Smooth muscle cell (in vitro differentiated cells): Measurements from ENCODE around the gene ELMO1. TPM values are rescaled to one million over a fixed set of nuclear protein-coding genes. Genes with fewer than 3 reads are reported as not detected.

Experiments
- DNase-seq: peaks from one replicate; lab custom pipeline; 2025; ENCODE audit not compliant: unreplicated experiment; lab: John Stamatoyannopoulos, UW
- H2AFZ ChIP-seq: fragments of 200-600 bp; sonication (generic); 2 replicates; pipeline ENCODE4 v1.6.0; 2016; ENCODE audit warnings: antibody characterized with exemption, low read depth, mild to moderate bottlenecking
- H3F3A ChIP-seq: fragments of 200-600 bp; sonication (generic); 2 replicates; pipeline ENCODE4 v1.6.0; 2017; ENCODE audit warnings: antibody characterized with exemption, low read depth
- H3K27ac ChIP-seq: fragments of 200-600 bp; sonication (generic); 2 replicates; pipeline ENCODE4 v1.5.1; 2016; ENCODE audit warnings: low read depth, mild to moderate bottlenecking
- H3K27me3 ChIP-seq: fragments of 200-600 bp; sonication (generic); 2 replicates; pipeline ENCODE4 v1.6.1; 2016; ENCODE audit warnings: low read depth, mild to moderate bottlenecking
- H3K36me3 ChIP-seq: fragments of 200-600 bp; sonication (generic); 2 replicates; pipeline ENCODE4 v1.5.1; 2016; ENCODE audit warnings: low read depth
- H3K4me1 ChIP-seq: fragments of 200-600 bp; sonication (generic); 2 replicates; pipeline ENCODE4 v1.5.1; 2016; ENCODE audit warnings: low read depth
- H3K4me2 ChIP-seq: fragments of 200-600 bp; sonication (generic); 2 replicates; pipeline ENCODE4 v1.6.0; 2016; ENCODE audit warnings: mild to moderate bottlenecking
- H3K4me3 ChIP-seq: fragments of 200-600 bp; sonication (generic); 2 replicates; pipeline ENCODE4 v1.5.1; 2016; ENCODE audit warnings: mild to moderate bottlenecking
- H3K79me2 ChIP-seq: fragments of 200-600 bp; sonication (generic); 2 replicates; pipeline ENCODE4 v1.6.0; 2016; ENCODE audit warnings: low read depth, mild to moderate bottlenecking
- H3K9ac ChIP-seq: fragments of 200-600 bp; sonication (generic); 2 replicates; pipeline ENCODE4 v1.6.0; 2016; ENCODE audit warnings: low read depth
- H3K9me3 ChIP-seq: fragments of 200-600 bp; sonication (generic); replicated peaks from 2 replicates; pipeline ENCODE4 v1.5.1; 2016; ENCODE audit warnings: low read depth
- H4K20me1 ChIP-seq: fragments of 200-600 bp; sonication (generic); 2 replicates; pipeline ENCODE4 v1.6.0; 2016; ENCODE audit warnings: low read depth
- CTCF ChIP-seq: fragments of 200-600 bp; sonication (generic); IDR thresholded peaks from 2 replicates; pipeline ENCODE4 v1.5.1; 2017; ENCODE audit warnings: borderline replicate concordance, mild to moderate bottlenecking, antibody characterized with exemption; ENCODE audit not compliant: insufficient read depth, poor library complexity, severe bottlenecking
- WGBS: methylation state at CpG from one replicate; pipeline ENCODE4 v1.1.7; 2016; ENCODE audit warnings: low lambda C conversion rate; 5-methylcytosine and 5-hydroxymethylcytosine counted together
- polyA plus RNA-seq: library from polyadenylated mRNA; unstranded; fragments of >200 nt; fragmentation: Nextera tagmentation; extraction: Ambion mirVana; gene quantifications from 2 replicates; pipeline ENCODE4 v1.2.1, GENCODE V29; 2016
- total RNA-seq: library from RNA; depleted of rRNA; stranded (reverse); fragments of >200 nt; gene quantifications from 2 replicates; pipeline ENCODE4 v1.2.3, GENCODE V29; 2014

ELMO1 gene
- total and polyA plus RNA-seq, 2 experiments from 2014 or later: 8.2 to 36.0 TPM

- Histone ChIP-seq H2AFZ (no peak overlapping the region), H3K4me2 (no peak overlapping the region), H3F3A (no peaks in the 10 kb centered on the region), H3K27ac (no peak overlapping the region), H3K27me3 (no peaks in the 10 kb centered on the region), H3K9ac (no peak overlapping the region), H3K9me3 (no peaks in the 10 kb centered on the region), H3K36me3 (no peaks in the 10 kb centered on the region), H3K79me2 (no peaks in the 10 kb centered on the region), H3K4me1 (peaks cover 13% of the 10 kb centered on the region), H3K4me3 (no peak overlapping the region), H4K20me1 (no peaks in the 10 kb centered on the region)
- no peak for TF ChIP-seq CTCF
- 50% methylated on average over 2 of the region's 2 CpGs for WGBS
- no peak for DNase-seq
These were observed 487.6 kb downstream of the ELMO1 start for GRCh38 chr7:36961097-36961496.

GRCh38 chr7:36960105-36960504 is 488.6 kb downstream of the ELMO1 start:
- H4K20me1 ChIP-seq: no peaks in the 10 kb centered on the region
- DNase-seq: no peak
- no peak for TF ChIP-seq CTCF
- H3K4me2 ChIP-seq: no peak overlapping the region
- H3K27ac ChIP-seq: no peak overlapping the region
- no peak overlapping the region for H2AFZ ChIP-seq
- no peaks in the 10 kb centered on the region for H3F3A ChIP-seq
- no peaks in the 10 kb centered on the region for H3K9me3 ChIP-seq
- H3K27me3 ChIP-seq: no peaks in the 10 kb centered on the region
- no peaks in the 10 kb centered on the region for H3K36me3 ChIP-seq
- no peaks in the 10 kb centered on the region for H3K79me2 ChIP-seq
- H3K9ac ChIP-seq: no peak overlapping the region
- H3K4me3 ChIP-seq: no peak overlapping the region
- H3K4me1 ChIP-seq: peaks cover 13% of the 10 kb centered on the region
- 93% methylated on average over 1 of the region's 1 CpG for WGBS

- 87% methylated on average over 4 of the region's 4 CpGs for WGBS
- TF ChIP-seq CTCF: no peak
- H3K27me3 ChIP-seq: no peaks in the 10 kb centered on the region
These were observed 490.4 kb downstream of the ELMO1 start for GRCh38 chr7:36958111-36958733.

GRCh38 chr7:36957620-36958019 is 491.0 kb downstream of the ELMO1 start:
- no peak overlapping the region for H2AFZ ChIP-seq
- H3K36me3 ChIP-seq: no peaks in the 10 kb centered on the region
- no peaks in the 10 kb centered on the region for H3K9me3 ChIP-seq
- no peaks in the 10 kb centered on the region for H3F3A ChIP-seq
- no peak overlapping the region for H3K4me2 ChIP-seq
- 95% methylated on average over 3 of the region's 3 CpGs for WGBS
- H3K79me2 ChIP-seq: no peaks in the 10 kb centered on the region
- no peak for TF ChIP-seq CTCF
- no peak overlapping the region for H3K9ac ChIP-seq
- H3K4me3 ChIP-seq: no peak overlapping the region
- peaks cover 13% of the 10 kb centered on the region for H3K4me1 ChIP-seq
- DNase-seq: no peak
- no peaks in the 10 kb centered on the region for H4K20me1 ChIP-seq
- no peaks in the 10 kb centered on the region for H3K27me3 ChIP-seq
- H3K27ac ChIP-seq: no peak overlapping the region

More at GRCh38 chr7:36958111-36958733, 490.4 kb downstream of the ELMO1 start:
- Histone ChIP-seq H3K27ac (no peak overlapping the region), H2AFZ (no peak overlapping the region), H3K36me3 (no peaks in the 10 kb centered on the region), H3K9me3 (no peaks in the 10 kb centered on the region), H4K20me1 (no peaks in the 10 kb centered on the region), H3K4me3 (no peak overlapping the region), H3K9ac (no peak overlapping the region), H3K79me2 (no peaks in the 10 kb centered on the region), H3K4me2 (no peak overlapping the region), H3K4me1 (peaks cover 13% of the 10 kb centered on the region), H3F3A (no peaks in the 10 kb centered on the region)
- DNase-seq: no peak
